GM12878 (cell line): ENCODE measurements around the gene FGF14.

ENCODE experiments used
- CTCF ChIP-seq, 3 experiments: IDR thresholded peaks in 2 of 3; conservative IDR thresholded peaks in 1 of 3; 2 replicates each; pipeline ENCODE4 v1.5.1; 2011; ENCODE audit warnings: low read depth in 3 of 3, low read length in 3 of 3, mild to moderate bottlenecking in 3 of 3, control low read depth in 2 of 3, moderate library complexity in 2 of 3, inconsistent platforms in 1 of 3, mixed read lengths in 1 of 3; ENCODE audit not compliant: control insufficient read depth in 2 of 3, insufficient read depth in 1 of 3; ENCODE audit errors: extremely low read depth in 1 of 3
- MEF2A ChIP-seq: IDR thresholded peaks from 2 replicates; pipeline ENCODE4 v1.6.1; 2011; ENCODE audit warnings: low read depth, mild to moderate bottlenecking, low read length, moderate library complexity; ENCODE audit not compliant: insufficient read depth
- MXI1 ChIP-seq: fragments of 150-350 bp; IDR thresholded peaks from 2 replicates; pipeline ENCODE4 v1.6.1; 2011; ENCODE audit warnings: low read depth, mild to moderate bottlenecking, inconsistent platforms, low read length, improper control_type of control experiment
- POLR2A ChIP-seq: IDR thresholded peaks from 2 replicates; pipeline ENCODE4 v1.6.1; 2011; ENCODE audit warnings: low read depth, mild to moderate bottlenecking, low read length
- POLR2AphosphoS2 ChIP-seq: IDR thresholded peaks from 2 replicates; pipeline ENCODE4 v1.6.1; 2011; ENCODE audit warnings: low read depth, mild to moderate bottlenecking, low read length, improper control_type of control experiment, moderate library complexity
- RAD21 ChIP-seq: IDR thresholded peaks from 2 replicates; pipeline ENCODE4 v1.6.1; 2011; ENCODE audit warnings: mild to moderate bottlenecking, low read depth, low read length, moderate library complexity; ENCODE audit not compliant: insufficient read depth
- REST ChIP-seq: IDR thresholded peaks from 2 replicates; pipeline ENCODE4 v1.6.1; 2012; ENCODE audit warnings: mild to moderate bottlenecking, low read depth, low read length
- RFX5 ChIP-seq: IDR thresholded peaks from 2 replicates; pipeline ENCODE4 v1.6.1; 2011; ENCODE audit warnings: low read depth, low read length, improper control_type of control experiment
- STAT3 ChIP-seq: IDR thresholded peaks from 2 replicates; pipeline ENCODE4 v1.6.1; 2011; ENCODE audit warnings: low read depth, low read length, improper control_type of control experiment
- TCF12 ChIP-seq: IDR thresholded peaks from 2 replicates; pipeline ENCODE4 v1.6.1; 2011; ENCODE audit warnings: low read depth, mild to moderate bottlenecking, low read length

- TF ChIP-seq POLR2A = no peak
- TF ChIP-seq RAD21 = no peak
- no peak for TF ChIP-seq RFX5
- no peak for TF ChIP-seq CTCF (IDR thresholded peaks at IDR 0.05 in 2 of 3, conservative IDR thresholded peaks at IDR 0.05 in 1 of 3; ENCODE audit: control insufficient read depth in 2 of 3, extremely low read depth in 1 of 3, insufficient read depth in 1 of 3, low read depth in 3 of 3, low read length in 3 of 3)
- no peak for TF ChIP-seq REST
- TF ChIP-seq TCF12 = no peak
- TF ChIP-seq STAT3 = no peak
- TF ChIP-seq MEF2A = no peak
- no peak for TF ChIP-seq POLR2AphosphoS2
- no peak for TF ChIP-seq MXI1
These were observed 279.7 kb downstream of the FGF14 start for GRCh38 chr13:102122147-102122546.
